ENCODE measurements around the gene RAF1. TPM values are rescaled to one million over a fixed set of nuclear protein-coding genes. Genes with fewer than 3 reads are reported as not detected.

RAF1 gene
- total and polyA plus RNA-seq, 2 donors (not counting 1 experiment from before 2014, with no cell fraction given) = 84.3 to 126 TPM

DNA sequence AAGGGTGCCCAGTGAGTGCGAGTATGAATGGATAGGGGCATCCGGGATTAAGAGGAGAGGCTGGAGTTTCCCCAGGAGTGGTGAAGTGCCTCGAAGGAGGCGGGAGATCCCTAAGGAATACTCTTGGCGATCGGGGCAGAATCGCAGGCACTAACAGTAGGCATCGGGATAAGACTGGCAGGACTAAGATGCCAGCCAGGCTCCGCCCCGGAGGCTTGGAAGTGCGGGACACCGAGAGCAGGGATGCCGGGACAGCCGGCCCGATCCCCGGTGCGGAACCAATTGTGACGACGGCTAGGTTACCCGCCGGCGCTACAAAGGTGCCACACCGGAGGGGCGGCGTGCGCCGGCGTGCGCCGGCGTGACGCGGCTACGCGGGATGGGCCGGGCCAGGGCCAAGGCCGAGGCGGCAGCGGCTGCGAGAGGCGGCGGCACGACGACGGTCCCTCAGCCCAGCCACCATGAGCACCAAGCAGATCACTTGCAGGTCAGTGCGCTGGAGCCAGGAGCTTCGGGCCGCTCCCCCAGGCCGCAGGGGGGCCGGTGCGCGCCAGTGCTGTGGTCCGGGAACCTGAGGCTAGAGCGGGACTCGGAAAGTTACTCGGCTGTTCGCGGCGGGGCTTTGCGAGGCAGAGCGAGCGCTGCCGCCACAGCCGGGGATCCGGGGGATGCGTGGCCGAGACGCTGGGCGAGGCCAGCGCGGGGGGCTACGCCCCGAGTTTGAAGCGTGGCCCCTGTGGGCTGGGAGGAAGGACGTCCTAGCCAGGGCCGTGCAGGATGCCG lies 107.0 kb downstream of the RAF1 start, which contains the start of gene MKRN2:
Gene MKRN2, plus strand, starts transcription at position 398 of the 783 bp plus-strand sequence. Its CDS starts 64 bp downstream, at position 462.
- H3K27me3 Mint-ChIP-seq = peaks cover 23% of the 10 kb centered on the region
- CTCF ChIA-PET = interaction anchor here (1.3 kb wide), 1 partner anchor 284 kb away, joined by 3 read pairs; the partner anchor contains the start of gene RPL32
- POLR2A ChIA-PET = no interaction called here
- H3K9me3 Mint-ChIP-seq (ENCODE audit: insufficient read depth) = no peaks in the 10 kb centered on the region
- Histone ChIP-seq H3K27me3 (replicated peaks in 1 of 4; ENCODE audit: control extremely low read depth in 1 of 4, control insufficient read depth in 3 of 4, insufficient read depth in 4 of 4, low read length in 3 of 4) (peaks cover 0 to 17% (median 5%) of the 10 kb centered on the region in 4 experiments), H3K9ac (ENCODE audit: low read length) (peak within 1 kb of the TSS; percentile 91), H3K79me2 (ENCODE audit: control insufficient read depth, insufficient read depth, low read length) (peaks cover 50% of the 10 kb centered on the region), H3K36me3 (replicated peaks in 1 of 2; ENCODE audit: control extremely low read depth in 1 of 2, control insufficient read depth in 1 of 2, extremely low read depth in 1 of 2, insufficient read depth in 2 of 2, low read length in 1 of 2) (no peaks in the 10 kb centered on the region), H3K27ac (ENCODE audit: low read length in 2 of 2) (peak within 1 kb of the TSS; percentile 91 to 92), H3K4me3 (ENCODE audit: control extremely low read depth in 1 of 5, extremely low read depth in 1 of 5, insufficient read depth in 1 of 5, low read depth in 2 of 5, low read length in 4 of 5) (peak within 1 kb of the TSS; percentile 85 to 91 (median 90)), H4K20me1 (ENCODE audit: control insufficient read depth, insufficient read depth, low read length, poor library complexity, severe bottlenecking) (peaks cover 18% of the 10 kb centered on the region), H3K4me1 (ENCODE audit: control insufficient read depth in 2 of 2, insufficient read depth in 2 of 2, low read length in 2 of 2) (peaks cover 40 to 41% of the 10 kb centered on the region in 2 donors), H3K4me2 (replicated peaks; ENCODE audit: low read depth, low read length, poor library complexity, severe bottlenecking) (peak within 1 kb of the TSS; percentile 91), H2AFZ (ENCODE audit: insufficient read depth, low read depth, low read length, poor library complexity, severe bottlenecking) (peak within 1 kb of the TSS; percentile 100), H3K9me3 (ENCODE audit: control extremely low read depth in 1 of 3, control insufficient read depth in 2 of 3, insufficient read depth in 1 of 3, low read length in 2 of 3) (no peaks in the 10 kb centered on the region)
- intact Hi-C loops (cut with micrococcal nuclease) = loop anchor here (1.0 to 5.0 kb wide), 6 partner anchors 73 to 1565 kb away; partner anchors contain the start of genes ATG7, CHCHD4, RAF1 and RPL32
- ATAC-seq (ENCODE audit: low read depth) (peak; percentile 96), DNase-seq (peak; percentile 91)
- WGBS (ENCODE audit: insufficient coverage) = under 1% methylated on average over 77 of the region's 77 CpGs
- H3K4me1 Mint-ChIP-seq = peaks cover 60% of the 10 kb centered on the region
- peak within 1 kb of the TSS; percentile 84 for H3K27ac Mint-ChIP-seq
- no peak for TF ChIP-seq EZH2 (IDR thresholded peaks at IDR 0.05; ENCODE audit: borderline replicate concordance, insufficient read depth, low read depth, low read length, poor library complexity, severe bottlenecking)
- TF ChIP-seq, protein P1, sequence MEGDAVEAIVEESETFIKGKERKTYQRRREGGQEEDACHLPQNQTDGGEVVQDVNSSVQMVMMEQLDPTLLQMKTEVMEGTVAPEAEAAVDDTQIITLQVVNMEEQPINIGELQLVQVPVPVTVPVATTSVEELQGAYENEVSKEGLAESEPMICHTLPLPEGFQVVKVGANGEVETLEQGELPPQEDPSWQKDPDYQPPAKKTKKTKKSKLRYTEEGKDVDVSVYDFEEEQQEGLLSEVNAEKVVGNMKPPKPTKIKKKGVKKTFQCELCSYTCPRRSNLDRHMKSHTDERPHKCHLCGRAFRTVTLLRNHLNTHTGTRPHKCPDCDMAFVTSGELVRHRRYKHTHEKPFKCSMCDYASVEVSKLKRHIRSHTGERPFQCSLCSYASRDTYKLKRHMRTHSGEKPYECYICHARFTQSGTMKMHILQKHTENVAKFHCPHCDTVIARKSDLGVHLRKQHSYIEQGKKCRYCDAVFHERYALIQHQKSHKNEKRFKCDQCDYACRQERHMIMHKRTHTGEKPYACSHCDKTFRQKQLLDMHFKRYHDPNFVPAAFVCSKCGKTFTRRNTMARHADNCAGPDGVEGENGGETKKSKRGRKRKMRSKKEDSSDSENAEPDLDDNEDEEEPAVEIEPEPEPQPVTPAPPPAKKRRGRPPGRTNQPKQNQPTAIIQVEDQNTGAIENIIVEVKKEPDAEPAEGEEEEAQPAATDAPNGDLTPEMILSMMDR (IDR thresholded peaks at IDR 0.05) = no peak
- peak within 1 kb of the TSS; percentile 91 for H3K4me3 Mint-ChIP-seq

Measured in B cell (primary cell).